GM19099 (cell line): Measurements from ENCODE around the gene EPHA4.

ENCODE experiments used
- POLR2A ChIP-seq: IDR thresholded peaks from 3 replicates; pipeline ENCODE4 v1.6.1; 2011; ENCODE audit warnings: low read depth; ENCODE audit not compliant: insufficient read length; ENCODE audit errors: extremely low read depth

Gene EPHA4

DNA sequence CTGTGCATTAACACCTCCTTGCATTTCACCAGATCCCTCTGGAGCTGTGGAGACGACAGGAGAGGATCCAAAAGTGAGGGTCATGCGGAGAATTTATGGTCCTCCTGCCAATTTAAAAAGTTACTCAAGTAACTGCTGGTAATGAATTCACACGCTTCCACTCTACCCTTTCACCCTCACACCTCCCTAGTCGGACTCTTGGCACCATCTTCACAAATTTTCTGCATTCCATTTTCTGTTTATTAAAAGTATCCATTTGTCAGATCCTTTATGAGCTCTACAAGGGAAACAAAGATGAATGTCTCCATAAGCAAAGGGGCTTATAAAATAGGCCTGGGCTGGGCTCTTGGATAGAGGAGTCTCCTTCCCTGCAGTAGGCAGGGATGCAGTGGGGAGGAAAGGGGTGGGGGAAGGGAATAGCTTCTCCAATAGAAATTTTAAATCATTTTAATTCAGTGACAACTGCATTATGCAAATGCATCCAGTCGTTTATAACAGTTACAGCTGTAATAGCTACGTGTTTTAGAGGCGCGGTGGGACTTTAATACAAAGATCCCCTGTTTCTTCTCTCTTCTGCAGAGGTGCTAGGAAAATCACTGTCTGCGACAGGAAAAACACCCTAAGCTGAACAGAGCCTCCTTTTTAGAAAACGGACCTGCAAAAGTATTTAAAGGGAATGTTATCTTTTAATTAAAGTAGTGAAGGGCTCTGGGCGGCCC, 132.2 kb downstream of the EPHA4 start:
- no peak for TF ChIP-seq POLR2A

DNA sequence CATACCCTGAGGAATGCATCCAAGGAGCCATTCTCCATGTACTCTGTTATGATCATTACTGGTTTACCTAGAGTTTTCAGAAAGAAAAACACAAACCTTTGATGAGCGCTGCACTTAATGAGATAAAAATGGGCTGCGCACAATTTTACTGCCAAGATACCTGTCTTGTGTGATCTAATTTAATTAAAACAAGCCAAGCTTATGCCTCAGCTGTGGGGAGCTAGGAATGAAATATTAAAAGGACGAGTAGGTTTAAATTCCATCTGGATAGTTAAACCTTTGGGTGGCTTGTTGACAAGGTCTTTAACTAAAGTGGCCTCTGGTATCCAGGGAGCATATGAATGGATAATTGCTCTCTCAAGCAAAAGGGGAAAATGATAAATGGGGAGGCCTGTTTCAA, 135.0 kb downstream of the EPHA4 start:
- TF ChIP-seq POLR2A, result no peak

GRCh38 chr2:221435171-221435570, 136.9 kb downstream of the EPHA4 start:
- no peak for TF ChIP-seq POLR2A

- no peak for TF ChIP-seq POLR2A
Measured at GRCh38 chr2:221434142-221434541, 138.0 kb downstream of the EPHA4 start.

DNA sequence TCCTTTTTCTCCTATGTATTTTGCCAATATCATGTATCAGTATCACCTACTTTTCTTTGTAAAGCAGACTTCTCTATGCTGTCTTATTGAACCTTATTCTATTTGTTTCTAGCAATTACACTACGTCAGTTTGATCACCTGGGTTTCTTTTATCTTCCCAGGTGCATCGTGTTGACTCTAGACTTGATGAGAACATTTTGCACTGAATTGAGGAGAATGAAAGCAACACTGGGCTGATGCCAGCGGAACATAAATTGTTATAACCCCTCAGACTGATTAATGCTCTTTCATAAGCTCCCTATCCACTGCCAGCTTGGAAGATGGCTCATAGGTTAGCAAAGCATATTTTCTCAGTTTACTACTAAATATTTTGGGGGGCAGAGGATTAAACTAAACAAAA, 140.6 kb downstream of the EPHA4 start:
- TF ChIP-seq POLR2A, result no peak

- TF ChIP-seq POLR2A, result no peak
Measured at GRCh38 chr2:221429741-221430491, 142.2 kb downstream of the EPHA4 start.

GRCh38 chr2:221428896-221429295, 143.2 kb downstream of the EPHA4 start:
- TF ChIP-seq POLR2A, result no peak

DNA sequence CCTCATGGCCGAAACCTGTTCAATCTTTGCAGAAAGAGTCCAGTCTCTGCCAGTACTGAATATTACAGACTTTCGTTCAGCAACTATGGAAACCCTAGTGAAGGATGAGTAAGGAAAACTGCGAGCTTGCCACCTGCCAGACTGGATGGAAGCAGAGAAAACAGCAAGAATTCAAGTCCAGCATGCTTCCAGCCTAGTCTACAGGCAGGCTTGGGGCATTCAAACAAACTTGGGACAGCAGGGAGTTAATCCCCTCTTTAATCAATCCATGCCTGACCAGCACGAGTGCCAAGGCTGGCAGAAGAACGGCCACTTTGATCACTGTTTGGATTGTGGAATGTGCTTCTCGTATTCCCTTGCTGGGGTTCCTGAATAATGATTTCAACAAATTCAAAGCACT, 145.2 kb downstream of the EPHA4 start:
- no peak for TF ChIP-seq POLR2A

GRCh38 chr2:221425891-221426290, 146.2 kb downstream of the EPHA4 start:
- no peak for TF ChIP-seq POLR2A

- no peak for TF ChIP-seq POLR2A
Measured at GRCh38 chr2:221425353-221425752, 146.8 kb downstream of the EPHA4 start.

DNA sequence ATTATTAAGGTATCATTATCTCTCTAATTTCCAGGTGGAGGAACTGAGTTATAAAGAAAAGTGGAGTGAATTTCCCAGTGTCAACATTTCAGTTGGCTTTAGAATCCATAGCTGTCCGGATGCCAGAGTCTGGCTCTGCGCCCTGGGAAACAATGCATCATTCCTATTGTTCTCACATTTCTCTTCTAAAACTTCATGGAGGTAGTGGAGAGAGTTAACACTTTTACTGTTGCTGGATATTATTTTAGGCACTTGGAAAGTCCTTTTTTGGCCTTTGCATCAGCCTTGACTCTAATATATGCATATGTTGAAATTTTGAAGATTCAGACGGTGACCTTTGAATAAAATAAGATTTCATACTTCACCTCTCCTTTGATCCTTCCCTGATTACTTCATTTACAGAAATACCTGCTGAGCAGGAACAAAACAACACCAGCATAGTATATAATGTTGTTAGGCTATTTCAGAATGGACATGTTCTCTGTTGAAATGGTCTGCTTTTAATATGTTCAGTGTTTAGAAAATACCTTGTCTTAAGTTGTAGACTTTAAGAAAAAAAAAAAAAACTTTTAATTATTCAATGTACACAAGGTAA, 148.8 kb downstream of the EPHA4 start:
- no peak for TF ChIP-seq POLR2A

- TF ChIP-seq POLR2A, result no peak
Measured at GRCh38 chr2:221422516-221423209, 149.4 kb downstream of the EPHA4 start.

GRCh38 chr2:221420245-221420644, 151.9 kb downstream of the EPHA4 start:
- no peak for TF ChIP-seq POLR2A

DNA sequence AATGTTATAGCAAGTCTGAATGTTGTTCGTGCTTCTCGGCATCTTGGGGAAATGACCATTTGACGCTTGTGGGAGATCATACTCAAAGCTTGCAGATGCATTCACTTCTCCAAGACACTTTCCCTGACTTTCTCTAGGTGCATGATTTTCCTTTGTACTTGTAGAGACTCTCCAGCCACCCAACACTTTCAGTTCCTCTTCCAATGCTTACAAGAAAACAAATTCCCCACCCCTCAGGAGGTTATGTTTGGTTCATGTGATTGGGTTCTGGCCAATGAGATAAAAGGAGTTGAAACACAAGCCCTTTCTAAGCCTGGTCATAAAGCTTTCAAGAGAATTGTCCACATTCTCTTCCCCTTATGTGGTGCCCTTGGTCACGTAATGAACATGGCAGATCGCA, 156.3 kb downstream of the EPHA4 start:
- no peak for TF ChIP-seq POLR2A

- no peak for TF ChIP-seq POLR2A
Measured at GRCh38 chr2:221412978-221413377, 159.1 kb downstream of the EPHA4 start.
